ENCODE results near the gene BATF2.

DNA sequence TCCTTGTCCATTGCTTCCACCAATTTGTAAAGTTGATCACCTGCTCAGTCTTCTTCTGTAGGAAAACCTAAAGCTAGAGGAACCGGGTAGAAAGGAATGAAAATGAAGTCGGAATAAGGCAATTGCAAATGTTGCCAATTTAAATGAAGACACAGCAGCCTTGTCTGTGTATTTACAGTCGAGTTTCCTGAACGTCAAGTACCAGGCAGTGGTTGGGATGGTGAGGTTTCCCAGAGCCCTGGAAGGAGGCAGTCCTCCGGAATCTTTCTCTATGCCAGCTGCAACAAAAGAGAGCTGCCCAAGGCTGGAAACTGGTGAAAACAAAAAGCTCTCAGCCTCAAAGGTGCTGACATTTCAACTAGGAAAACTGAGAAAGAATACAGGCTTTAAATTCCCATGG lies 42.6 kb downstream of the BATF2 start:
- TF ChIP-seq, protein P1, sequence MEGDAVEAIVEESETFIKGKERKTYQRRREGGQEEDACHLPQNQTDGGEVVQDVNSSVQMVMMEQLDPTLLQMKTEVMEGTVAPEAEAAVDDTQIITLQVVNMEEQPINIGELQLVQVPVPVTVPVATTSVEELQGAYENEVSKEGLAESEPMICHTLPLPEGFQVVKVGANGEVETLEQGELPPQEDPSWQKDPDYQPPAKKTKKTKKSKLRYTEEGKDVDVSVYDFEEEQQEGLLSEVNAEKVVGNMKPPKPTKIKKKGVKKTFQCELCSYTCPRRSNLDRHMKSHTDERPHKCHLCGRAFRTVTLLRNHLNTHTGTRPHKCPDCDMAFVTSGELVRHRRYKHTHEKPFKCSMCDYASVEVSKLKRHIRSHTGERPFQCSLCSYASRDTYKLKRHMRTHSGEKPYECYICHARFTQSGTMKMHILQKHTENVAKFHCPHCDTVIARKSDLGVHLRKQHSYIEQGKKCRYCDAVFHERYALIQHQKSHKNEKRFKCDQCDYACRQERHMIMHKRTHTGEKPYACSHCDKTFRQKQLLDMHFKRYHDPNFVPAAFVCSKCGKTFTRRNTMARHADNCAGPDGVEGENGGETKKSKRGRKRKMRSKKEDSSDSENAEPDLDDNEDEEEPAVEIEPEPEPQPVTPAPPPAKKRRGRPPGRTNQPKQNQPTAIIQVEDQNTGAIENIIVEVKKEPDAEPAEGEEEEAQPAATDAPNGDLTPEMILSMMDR (IDR thresholded peaks at IDR 0.05): no peak
- no peak for TF ChIP-seq POLR2A (IDR thresholded peaks at IDR 0.05)

Measured in Peyer's patch (tissue), 4 donors.